Measurements from ENCODE around the gene ELMO1.

DNA sequence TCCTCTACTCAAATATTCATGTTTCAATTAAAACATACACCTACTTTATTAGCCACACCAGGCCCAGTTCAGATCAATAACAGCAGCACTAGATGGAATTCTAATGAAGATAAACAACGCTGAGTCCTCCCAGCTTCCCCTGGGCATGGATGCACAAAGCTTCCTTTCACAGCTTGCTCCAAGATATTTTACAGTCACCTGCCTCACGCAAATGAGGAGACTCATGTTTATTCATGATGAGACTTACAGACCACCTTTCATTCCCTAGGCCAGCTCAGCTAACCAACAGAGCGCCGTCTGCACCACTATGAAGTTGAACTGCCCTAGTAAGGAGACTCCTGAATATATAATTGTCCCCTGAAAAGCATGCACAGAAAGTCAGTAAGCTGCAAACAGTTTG, 441.4 kb downstream of the ELMO1 start:
- TF ChIP-seq, protein P1, sequence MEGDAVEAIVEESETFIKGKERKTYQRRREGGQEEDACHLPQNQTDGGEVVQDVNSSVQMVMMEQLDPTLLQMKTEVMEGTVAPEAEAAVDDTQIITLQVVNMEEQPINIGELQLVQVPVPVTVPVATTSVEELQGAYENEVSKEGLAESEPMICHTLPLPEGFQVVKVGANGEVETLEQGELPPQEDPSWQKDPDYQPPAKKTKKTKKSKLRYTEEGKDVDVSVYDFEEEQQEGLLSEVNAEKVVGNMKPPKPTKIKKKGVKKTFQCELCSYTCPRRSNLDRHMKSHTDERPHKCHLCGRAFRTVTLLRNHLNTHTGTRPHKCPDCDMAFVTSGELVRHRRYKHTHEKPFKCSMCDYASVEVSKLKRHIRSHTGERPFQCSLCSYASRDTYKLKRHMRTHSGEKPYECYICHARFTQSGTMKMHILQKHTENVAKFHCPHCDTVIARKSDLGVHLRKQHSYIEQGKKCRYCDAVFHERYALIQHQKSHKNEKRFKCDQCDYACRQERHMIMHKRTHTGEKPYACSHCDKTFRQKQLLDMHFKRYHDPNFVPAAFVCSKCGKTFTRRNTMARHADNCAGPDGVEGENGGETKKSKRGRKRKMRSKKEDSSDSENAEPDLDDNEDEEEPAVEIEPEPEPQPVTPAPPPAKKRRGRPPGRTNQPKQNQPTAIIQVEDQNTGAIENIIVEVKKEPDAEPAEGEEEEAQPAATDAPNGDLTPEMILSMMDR (optimal IDR thresholded peaks at IDR 0.05 in 1 of 3, IDR thresholded peaks at IDR 0.05 in 1 of 3, conservative IDR thresholded peaks at IDR 0.05 in 1 of 3; ENCODE audit: extremely low read depth in 1 of 3, insufficient read depth in 2 of 3, low read length in 3 of 3) = no peak
- no peak for TF ChIP-seq EZH2 (IDR thresholded peaks at IDR 0.05; ENCODE audit: low read length)

All from keratinocyte (primary cell).